ENCODE measurements around the gene DAZAP1.

Gene DAZAP1

DNA sequence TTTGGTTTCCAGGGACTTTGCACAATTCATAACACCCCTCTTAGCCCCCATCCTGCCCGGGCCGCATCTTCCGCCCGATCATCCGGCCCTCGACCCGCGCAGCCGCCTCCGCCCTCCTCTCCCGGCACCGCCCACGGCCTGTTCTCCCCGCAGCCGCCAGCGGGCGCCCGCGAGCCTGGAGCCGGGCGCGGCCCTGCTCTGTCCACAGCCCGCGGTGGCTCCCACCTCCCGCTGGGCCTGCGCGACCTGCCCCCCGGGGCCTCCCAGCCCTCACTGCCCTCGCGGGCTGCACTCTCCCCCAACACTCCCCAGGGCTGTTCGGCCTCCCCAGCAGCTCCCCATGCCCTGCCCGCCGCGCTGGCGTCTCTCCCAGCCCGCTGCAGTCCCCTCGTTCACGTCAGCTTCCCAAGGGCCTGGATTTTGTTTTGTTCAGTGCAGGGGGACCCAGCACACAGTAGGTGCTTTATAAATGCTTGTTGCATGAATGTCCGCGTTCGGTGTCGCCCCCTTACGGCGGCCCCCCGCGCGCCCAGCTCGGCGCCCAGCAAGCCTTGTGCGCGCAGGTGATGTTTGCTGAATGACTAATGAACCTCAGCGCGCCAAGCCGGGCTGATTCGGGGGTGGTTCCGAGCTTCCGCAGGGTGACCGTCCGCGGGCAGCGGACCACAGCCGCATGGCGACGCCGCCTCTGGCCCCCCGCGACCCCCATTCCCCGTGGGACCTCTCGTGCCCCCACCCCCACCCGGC is 38.0 kb downstream of the DAZAP1 start:
- DNase-seq (ENCODE audit: low spot score) = peak; percentile 82

- DNase-seq (ENCODE audit: low spot score) = no peak
These were observed 38.7 kb downstream of the DAZAP1 start for GRCh38 chr19:1445932-1446712.

DNA sequence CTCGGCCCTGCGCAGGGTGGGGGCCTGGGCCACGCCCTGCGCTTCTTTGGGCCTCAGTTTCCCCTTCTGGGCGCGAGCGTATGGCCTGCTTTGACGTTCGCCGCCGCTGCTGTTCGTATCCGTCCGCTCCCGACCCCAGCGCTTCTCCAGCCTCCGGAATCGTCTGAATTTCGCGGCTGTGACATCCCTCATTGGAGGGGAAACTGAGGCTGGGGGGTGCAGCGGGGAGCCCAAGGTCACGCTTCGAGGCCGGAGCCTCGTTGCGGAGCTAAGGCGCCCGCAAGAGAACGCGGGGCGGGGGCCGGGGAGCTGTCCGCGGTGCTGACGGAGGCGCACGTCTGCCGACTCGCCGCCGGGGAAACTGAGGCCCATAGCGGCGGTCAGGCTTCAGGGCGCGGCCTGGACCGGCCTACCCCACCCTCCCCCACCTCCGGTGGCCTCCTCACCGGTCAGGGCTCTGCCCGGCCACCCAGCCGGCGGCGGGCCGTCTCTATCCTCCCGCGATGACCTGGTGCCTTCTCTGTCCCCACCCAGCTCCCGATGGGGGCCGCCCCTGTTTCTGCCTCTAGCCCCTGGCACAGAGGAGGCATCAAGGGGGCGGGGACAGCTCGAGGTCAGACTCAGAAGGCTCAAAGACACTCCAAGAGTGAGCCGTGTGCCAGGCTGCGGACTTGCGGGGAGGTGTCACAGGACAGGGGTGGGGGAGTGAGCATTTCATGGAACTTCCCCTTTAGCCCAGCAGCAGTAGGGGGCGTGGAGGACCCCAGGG is 39.5 kb downstream of the DAZAP1 start:
- no peak for DNase-seq (ENCODE audit: low spot score)

DNA sequence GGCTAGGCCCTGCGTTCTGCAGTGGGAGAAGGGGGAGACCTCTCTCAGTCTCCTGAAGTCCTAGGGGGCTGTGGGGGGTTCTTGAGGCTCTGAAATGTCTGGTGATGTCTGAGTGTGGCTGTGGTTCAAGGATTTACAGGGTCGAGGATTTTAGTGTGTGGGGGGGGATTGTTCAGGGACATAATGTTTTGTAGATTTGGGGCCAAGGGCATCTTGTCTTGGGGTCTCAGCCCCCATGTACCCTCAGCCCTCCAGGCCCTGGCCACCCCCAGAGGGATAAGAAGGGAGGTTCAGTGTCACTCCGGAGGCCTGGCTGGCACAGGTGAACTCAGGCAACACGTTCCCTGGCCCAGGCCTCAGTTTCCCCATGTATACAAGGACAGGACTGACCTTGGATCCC is 40.1 kb downstream of the DAZAP1 start:
- no peak for DNase-seq (ENCODE audit: low spot score)

DNA sequence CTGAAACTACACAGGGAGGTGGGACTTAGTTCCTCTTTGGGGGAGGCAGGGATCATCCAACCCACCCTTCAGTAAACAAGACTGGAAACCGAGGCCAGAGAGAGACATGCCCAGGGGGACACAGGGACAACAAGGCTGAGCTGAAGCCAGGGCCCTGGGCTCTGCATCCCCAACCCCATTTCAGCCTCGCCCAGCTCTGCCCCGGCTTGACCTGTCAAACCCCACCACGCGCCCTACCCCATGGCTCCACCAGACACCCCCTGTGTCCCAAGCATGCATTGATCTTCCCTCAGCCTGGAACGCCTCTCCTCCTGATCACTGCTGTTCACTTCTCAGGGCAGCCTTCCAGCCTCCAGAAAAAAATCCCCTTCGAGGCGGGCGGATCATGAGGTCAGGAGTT is 40.6 kb downstream of the DAZAP1 start:
- DNase-seq (ENCODE audit: low spot score) = no peak

DNA sequence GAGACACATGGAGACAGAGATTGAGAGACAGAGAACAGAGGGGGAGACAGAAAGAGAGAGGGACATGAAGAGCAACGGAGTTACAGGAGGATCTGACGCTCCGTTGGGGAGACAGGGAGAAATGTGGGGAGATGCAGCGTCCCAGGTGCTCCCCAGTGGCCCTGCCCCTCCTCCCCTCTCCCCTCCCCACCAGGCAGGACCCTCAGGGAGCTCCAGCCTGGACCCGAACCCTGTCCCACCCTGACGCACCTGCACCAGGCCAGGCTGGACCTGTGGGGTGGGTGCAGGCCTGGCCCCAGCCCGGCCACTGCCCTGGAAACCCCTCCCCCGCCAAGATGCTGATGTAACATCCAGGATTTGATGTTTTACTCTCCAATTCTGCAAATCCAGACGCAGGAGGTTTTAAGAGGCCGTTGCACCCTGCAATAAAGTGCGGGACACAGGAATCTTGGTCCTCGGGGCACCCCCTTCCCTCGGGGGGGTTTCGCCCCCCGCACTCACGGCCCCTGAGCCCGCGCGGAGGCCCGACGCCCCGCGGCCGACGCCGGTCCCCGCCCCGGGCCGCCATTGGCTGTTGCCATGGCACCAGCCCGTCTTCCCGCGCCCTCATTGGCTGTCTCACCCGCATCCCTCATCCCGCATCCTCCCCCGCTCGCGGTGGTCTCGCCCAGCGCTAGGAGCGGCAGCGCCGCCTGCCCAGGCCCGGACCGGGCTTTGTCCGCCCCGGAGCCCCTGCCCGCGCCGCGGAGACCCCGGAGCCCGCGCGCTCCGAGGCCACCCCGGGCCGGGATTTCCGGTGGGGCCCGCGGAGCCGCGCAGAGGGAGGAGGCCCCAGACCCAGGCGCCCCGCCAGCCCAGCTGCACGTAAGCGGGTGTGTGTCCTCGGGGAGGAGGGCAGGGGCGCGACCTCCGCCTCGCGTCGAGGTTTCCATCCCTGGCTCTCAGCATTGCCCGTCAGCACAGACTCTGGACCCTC is 42.4 kb downstream of the DAZAP1 start, which contains the start of gene APC2:
APC2 (plus strand) TSS at position 655 of the 976 bp plus-strand sequence. CDS start 2,881 bp downstream, outside the sequence.
- DNase-seq (ENCODE audit: low spot score) = no peak

DNA sequence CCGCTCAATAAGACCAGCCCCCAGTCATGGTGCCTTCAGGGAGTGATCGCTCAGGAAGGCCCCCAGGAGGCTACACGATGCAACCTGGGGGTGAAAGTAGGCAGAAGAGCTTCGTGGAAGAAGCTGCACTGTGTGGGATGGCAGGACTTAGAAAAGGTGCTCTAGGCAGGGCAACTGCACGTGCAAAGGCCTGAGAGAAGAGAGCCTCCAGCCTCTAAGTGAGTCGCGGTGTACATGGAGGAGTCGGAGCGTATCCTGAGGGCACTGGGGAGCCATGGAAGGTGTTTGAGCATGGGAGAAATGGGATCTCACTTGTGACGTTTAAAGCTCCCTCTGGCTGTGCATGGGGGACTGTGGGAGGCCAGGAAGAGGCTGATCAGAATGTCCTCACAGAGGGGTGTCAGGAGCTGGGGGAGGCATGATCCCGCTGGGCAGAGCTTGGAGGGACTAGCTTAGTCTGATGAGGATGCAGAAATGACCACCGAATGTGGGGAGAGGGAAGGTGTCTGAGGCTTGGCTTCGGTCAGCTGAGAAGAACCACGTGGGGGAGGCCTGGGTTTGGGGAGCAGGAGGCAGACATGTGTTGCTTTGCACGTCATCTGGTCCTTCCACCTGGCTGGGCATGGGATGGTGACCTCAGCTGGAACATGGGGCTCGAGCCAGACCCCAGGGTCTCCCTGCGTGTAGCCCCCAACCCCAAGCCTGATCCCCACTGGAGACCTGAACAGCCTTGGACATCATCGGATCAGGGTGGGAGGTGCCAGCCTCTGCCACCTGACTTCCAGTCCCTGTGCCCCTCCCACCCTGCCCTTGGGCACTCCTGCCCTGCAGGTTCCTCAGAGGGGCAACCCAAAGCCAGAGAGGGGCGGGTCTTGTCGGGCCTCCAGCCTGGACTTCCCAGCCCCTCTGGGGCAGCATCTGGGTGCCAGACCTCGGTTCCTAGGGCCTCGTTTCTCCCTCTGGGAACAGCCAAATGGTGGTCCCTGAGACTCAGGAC is 43.6 kb downstream of the DAZAP1 start:
- no peak for DNase-seq (ENCODE audit: low spot score)

DNA sequence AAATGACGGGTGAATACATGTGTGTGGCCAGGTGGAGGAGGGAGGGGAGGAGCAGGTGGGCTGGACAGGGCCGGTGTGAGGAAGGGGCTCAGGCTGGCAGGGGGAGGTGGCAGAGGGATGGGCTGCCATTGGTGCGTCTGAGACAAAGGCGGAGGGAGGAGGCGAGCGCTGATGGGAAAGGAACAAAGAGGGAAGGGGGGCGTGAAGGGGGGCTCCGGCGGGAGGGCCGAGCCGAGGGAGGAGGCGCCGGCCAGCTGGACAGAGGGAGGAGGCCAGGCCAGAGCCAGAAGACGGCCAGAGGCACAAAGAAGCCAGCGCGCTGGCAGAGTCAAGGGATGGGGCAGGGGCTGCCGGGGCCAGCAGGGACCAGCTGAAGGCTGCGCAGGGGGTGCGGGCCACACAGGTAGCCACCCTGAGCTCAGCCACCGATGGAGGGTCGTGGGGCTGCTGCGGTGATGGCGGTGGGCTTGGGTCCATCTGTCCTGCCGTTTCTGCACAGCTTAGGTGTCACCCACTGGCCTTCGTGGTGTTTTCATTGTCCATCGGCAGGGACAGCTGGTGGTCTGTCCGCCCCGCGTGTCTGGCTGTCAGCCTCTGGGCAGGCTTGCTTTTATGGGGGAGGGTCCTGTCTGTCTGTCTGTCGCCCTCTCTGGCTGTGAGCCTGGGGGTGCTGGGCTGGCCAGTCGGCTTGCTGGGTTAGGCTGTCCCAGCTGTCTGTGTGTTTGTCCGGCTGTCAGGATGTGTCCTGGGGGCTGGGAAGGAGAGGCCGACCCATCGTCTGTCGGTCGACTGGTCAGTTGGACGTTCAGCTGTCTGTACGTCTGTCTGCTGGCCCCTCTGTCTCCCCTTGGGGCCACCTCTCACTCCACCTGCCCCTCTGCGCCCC is 44.8 kb downstream of the DAZAP1 start:
- no peak for DNase-seq (ENCODE audit: low spot score)

DNA sequence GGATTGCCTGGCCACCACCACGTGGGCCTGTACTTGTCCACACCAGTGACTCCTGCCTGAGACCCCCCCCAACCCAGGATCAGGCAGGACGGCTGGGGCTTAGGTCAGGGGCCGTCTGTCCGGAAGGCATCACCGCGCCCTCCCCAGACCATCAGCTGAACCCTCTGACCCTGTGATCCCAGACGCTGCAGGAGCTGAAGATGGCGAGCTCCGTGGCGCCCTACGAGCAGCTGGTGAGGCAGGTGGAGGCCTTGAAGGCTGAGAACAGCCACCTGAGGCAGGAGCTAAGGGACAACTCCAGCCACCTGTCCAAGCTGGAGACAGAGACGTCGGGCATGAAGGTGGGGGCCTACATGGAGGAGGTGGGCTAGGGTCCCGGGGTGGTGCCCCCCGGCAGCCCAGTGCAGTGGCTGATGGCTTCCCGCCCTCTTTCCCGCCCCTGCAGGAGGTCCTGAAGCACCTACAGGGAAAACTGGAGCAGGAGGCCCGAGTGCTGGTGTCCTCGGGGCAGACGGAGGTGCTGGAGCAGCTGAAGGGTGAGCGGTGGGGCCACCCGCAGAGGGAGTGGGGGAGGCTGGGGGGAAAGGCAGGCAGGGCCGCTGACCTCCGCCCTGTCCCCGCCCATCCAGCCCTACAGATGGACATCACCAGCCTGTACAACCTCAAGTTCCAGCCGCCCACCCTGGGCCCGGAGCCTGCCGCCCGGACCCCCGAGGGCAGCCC is 45.6 kb downstream of the DAZAP1 start:
- no peak for DNase-seq (ENCODE audit: low spot score)

DNA sequence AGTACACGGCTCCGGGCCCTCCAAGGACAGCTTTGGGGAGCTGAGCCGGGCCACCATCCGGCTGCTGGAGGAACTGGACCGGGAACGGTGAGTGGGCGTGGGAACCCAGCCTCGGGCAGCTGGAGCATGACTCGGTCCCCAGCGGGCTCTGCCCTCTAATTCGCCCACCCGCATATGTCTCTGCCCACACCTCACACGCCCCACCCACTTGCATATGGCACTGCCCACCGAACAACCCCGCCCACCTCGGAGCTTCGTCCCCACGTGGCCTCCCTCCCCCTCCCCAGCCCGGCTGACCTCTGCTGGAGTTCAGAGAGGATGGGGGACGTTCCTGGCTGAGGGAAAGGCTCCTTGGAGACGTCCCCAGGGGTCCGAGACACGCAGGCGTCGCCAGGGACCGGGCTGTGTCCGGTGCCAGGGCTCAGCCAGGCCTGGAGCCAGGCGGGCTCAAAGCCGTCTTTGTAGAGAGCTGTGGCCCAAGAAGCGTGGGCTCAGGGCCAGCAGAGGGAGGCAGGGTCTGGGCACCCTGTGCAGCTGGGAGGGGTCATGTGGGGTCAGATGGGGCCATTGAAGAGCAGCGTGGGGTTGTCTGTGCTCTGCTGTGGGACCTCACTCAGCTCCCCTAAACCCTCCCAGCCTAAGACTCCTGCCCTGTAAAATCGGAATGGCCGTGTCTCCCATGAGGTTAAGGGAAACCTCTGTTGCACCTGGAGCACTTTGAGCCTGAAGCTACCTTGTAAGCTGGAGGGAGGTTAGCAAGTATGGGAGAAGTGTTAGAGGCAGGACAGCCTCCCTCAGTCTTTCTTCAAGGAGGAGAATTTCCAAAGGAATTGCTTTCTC is 46.4 kb downstream of the DAZAP1 start:
- no peak for DNase-seq (ENCODE audit: low spot score)

DNA sequence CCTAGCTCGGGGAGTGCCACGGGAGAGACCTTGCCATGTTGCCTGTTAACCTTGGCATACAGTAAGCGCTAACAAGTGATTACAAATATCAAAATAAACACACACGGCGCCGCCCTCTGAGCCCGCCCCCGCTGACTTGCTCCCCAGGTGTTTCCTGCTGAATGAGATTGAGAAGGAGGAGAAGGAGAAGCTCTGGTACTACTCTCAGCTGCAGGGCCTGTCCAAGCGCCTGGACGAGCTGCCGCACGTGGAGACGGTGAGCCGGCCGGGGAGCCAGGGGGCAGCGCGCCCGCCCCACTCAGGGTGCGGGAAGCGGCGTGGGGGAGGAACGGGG is 47.6 kb downstream of the DAZAP1 start:
- DNase-seq (ENCODE audit: low spot score) = no peak

DNA sequence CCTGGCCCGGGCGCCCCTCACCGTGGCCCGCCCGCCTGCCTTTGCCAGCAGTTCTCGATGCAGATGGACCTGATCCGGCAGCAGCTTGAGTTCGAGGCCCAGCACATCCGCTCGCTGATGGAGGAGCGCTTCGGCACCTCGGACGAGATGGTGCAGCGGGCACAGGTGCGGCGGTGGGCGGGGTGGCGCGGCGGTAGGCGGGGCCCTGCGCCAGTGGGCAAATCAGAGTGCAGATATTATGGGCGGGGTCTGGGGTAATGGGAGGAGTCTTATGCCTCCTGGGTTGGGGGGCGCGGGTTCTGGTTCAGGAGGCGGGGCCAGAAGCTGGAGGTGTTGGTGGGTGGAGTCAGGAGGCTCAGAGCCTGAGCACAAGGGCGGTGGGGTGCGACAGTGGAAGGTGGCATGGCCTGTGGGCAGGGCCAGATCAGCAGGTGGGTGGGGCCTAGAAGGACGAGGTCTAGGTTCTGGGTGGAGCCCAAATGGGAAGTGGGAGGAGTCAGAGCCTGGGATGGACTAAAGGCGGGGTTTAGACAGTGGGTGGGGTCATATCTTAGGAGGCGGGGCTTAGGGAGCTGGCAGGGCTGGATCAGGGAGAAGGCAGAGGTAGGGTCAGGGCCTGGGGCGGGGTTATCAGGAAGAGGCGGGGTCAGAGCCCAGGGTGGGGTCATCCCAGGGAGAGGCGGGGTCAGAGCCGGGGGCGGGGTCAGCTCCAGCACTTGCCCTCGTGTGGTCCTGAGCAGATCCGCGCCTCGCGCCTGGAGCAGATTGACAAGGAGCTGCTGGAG is 48.1 kb downstream of the DAZAP1 start:
- peak; percentile 74 for DNase-seq (ENCODE audit: low spot score)

- no peak for DNase-seq (ENCODE audit: low spot score)
These were observed 48.9 kb downstream of the DAZAP1 start for GRCh38 chr19:1456121-1456900.

GRCh38 chr19:1457031-1457739 is 49.8 kb downstream of the DAZAP1 start:
- no peak for DNase-seq (ENCODE audit: low spot score)

DNA sequence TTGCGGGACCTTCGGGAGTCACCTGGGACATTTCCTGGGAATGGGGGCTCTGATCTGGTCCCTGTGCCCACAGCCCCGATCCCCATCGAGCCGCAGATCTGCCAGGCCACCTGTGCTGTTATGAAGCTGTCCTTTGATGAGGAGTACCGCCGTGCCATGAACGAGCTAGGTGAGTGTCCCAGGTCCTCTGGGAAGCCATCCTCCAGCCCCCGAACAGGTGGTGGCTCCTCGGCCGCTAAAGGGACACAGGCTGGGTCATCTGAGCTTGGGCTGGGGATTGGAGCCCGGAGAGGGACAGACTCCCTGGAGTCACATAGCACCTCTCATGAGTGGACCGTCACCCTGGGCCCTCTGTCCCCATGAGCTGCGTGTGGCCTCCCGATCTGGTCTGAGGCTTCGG is 50.5 kb downstream of the DAZAP1 start:
- no peak for DNase-seq (ENCODE audit: low spot score)
